Activated CD8-positive, alpha-beta memory T cell treated with anti-CD3 and anti-CD28 coated beads, Interleukin-2, amount 50 U/mL, for 1 hour (primary cell): ENCODE measurements around the gene CNDP1.

Experiments used
- DNase-seq: peaks from one replicate; pipeline ENCODE4 v3.0.0-alpha.2; 2020; ENCODE audit errors: extremely low read depth

CNDP1 gene

GRCh38 chr18:74507097-74507881 lies 27.0 kb upstream of the CNDP1 start:
- DNase-seq: no peak

- DNase-seq: no peak
These were observed 26.4 kb upstream of the CNDP1 start for GRCh38 chr18:74507927-74508326.

GRCh38 chr18:74508366-74508765 lies 25.9 kb upstream of the CNDP1 start:
- DNase-seq: no peak

DNA sequence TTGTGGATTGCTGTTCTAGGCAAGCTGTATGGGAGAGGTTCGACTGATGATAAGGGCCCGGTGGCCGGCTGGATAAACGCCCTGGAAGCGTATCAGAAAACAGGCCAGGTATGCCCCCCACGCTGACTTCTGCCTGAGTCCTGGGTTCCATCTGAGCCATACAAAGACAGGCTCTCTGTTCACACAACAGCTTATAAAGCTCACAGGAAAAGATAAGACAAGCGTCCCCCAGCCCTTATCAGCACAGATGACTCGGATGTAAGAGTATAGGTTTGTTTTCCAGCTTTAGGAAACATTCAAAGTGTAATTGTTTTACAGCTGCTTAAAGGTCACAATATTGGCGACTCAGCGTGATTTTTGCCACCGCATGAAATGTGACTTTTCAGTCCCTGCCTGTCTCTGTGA lies 25.5 kb upstream of the CNDP1 start:
- no peak for DNase-seq

- no peak for DNase-seq
These were observed 24.2 kb upstream of the CNDP1 start for GRCh38 chr18:74509856-74510769.

DNA sequence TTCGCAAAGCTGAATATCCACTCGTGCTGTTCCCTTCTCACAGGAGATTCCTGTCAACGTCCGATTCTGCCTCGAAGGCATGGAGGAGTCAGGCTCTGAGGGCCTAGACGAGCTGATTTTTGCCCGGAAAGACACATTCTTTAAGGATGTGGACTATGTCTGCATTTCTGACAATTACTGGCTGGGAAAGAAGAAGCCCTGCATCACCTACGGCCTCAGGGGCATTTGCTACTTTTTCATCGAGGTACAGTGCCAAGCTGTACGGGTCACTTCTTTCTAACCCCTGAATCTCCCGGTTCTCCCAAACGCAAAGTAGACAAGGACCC lies 23.6 kb upstream of the CNDP1 start:
- DNase-seq: no peak

- no peak for DNase-seq
These were observed 22.5 kb upstream of the CNDP1 start for GRCh38 chr18:74511823-74512222.

GRCh38 chr18:74512321-74513053 lies 21.8 kb upstream of the CNDP1 start:
- no peak for DNase-seq

- DNase-seq: no peak
These were observed 21.0 kb upstream of the CNDP1 start for GRCh38 chr18:74513149-74513882.

- DNase-seq: no peak
These were observed 20.5 kb upstream of the CNDP1 start for GRCh38 chr18:74513883-74514205.

- no peak for DNase-seq
These were observed 19.3 kb upstream of the CNDP1 start for GRCh38 chr18:74514860-74515495.

- no peak for DNase-seq
These were observed 18.6 kb upstream of the CNDP1 start for GRCh38 chr18:74515620-74516231.

- DNase-seq: no peak
These were observed 17.7 kb upstream of the CNDP1 start for GRCh38 chr18:74516271-74517235.

DNA sequence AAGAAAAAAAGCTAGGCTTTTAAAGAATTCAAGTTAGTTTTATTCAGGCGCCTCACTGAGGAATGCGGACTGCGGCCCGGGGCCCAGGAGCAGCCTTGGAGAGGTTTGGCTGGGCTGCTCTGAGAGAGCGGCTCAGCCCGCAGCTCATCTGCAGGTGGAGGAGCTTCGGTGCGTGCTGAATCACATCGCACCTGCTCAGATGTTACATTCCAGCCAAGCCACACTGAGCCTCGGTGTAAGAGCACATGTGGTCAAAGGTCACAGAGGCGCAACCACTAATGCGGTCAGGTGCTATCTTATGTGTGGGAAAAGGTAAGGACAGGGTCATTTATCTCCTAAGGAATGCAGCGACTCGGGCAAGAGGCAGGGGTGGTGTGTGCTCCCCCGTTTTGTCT lies 17.1 kb upstream of the CNDP1 start:
- DNase-seq: no peak

DNA sequence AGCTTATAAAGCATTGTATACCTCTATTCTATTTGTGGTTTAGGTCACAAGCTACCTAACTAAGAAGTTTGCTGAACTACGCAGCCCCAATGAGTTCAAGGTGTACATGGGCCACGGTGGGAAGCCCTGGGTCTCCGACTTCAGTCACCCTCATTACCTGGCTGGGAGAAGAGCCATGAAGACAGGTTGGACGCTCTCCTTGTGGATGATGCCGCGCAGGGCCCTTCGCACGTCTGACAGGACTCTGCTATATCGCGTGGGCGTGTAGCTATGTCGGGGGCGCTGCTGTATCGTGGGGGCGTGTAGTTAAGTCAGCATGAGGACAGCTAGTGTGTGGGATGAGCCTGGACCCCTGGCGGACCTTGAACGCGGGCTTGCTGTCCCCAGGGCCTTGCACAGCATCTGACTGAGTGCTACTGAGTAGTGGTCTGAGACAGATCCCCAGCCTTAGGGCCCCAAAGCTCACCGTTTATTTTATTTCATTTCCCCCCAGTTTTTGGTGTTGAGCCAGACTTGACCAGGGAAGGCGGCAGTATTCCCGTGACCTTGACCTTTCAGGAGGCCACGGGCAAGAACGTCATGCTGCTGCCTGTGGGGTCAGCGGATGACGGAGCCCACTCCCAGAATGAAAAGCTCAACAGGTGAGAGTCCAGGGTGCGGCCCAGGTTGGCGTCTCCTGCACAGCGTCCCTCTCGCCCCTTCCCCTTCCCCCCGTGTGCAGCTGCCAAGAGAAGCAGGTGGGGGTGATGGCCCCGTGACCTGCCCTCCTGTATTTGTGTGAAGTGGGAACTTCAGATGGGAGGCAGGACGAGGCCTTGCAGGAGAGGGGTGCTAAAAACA lies 15.6 kb upstream of the CNDP1 start:
- DNase-seq: no peak

DNA sequence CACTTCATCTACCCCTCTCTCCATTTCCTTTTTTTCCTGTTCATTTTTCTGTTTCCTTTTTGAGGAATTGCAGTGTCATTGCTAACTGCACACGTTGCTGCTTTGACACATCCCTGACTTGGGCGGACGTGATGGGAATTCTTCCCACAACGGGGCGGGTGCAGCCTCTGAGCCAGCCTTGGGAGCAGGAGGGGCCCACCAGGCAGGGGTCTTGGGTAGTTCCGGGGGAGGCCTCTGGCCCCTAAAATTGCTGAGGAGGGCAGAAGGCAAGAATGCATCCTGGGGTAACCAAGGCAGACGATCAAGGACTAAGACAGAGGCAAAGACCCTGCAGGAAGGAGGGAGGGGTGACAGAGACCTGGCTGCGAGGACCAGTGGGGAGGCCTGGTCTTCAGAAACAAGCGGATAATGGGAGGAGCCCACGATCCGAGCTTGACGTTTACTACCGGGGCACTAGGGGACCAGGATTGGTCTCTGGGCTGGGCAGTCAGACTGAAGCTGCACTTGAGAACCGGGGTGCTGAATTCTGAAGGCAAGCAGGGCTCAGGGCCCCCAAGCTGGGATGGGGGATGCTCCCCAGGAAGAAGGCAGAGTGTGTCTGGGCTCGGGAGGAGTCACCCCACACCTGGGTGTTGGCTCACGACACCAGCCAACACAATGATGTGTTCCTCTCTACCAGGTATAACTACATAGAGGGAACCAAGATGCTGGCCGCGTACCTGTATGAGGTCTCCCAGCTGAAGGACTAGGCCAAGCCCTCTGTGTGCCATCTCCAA lies 14.8 kb upstream of the CNDP1 start:
- no peak for DNase-seq

GRCh38 chr18:74520096-74520833 lies 14.0 kb upstream of the CNDP1 start:
- no peak for DNase-seq
